ENCODE results near the gene NKG7. TPM values are rescaled to one million over a fixed set of nuclear protein-coding genes. Genes with fewer than 3 reads are reported as not detected.

The NKG7 gene
- polyA plus RNA-seq, 1 donor (not counting 4 experiments of a cell fraction or from before 2014, with no cell fraction given): not detected

DNA sequence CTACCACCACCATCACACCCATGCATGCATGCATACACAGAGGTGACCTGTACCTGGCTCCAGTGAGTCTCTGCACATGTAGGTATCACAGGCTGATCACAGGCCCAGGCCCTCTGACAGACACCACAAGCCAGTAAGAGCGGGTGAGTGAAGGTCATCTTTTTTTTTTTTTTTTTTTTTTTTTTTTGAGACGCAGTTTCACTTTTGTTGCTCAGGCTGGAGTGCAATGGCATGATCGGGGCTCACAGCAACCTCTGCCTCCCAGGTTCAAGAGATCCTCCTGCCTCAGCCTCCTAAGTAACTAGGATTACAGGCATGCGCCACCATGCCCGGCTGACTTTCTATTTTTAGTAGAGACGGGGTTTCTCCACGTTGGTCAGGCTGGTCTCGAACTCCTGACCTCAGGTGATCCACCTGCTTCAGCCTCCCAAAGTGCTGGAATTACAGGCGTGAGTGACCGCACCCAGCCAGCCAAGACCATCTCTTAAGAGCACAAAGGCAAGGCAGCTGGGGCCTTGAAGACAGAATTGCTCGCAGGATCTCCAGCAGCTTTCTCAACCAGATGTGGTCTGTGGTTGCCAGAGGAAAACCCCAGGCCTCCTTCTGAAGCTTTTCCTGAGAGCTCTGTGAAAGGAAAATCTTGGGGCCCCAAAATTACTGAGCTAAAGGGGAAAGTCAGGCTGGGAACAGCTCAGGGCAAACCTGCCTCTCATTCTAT lies 3.2 kb upstream of the NKG7 start:
- no peak overlapping the region for H3K27ac ChIP-seq (ENCODE audit: control insufficient read depth, insufficient read depth, low read length)
- no peaks in the 10 kb centered on the region for H4K20me1 ChIP-seq (ENCODE audit: control insufficient read depth, extremely low read depth, insufficient read depth, low read length)
- dilution Hi-C loops (cut with MboI; ENCODE audit: extremely low pct_ligation_motif_present, low sequenced_read_pairs): no loop called here
- H3K4me3 ChIP-seq (ENCODE audit: control insufficient read depth in 2 of 3, extremely low read depth in 1 of 3, insufficient read depth in 2 of 3, low read depth in 1 of 3, low read length in 3 of 3): no peak overlapping the region
- no peak overlapping the region for H3K9ac ChIP-seq (ENCODE audit: control insufficient read depth, extremely low read depth, insufficient read depth, low read length)
- no peak overlapping the region for H3K4me2 ChIP-seq (ENCODE audit: control insufficient read depth, extremely low read depth, insufficient read depth, low read depth, low read length)
- no peaks in the 10 kb centered on the region for H3K9me1 ChIP-seq (ENCODE audit: control insufficient read depth, extremely low read depth, insufficient read depth, low read length)
- no peaks in the 10 kb centered on the region for H3K4me1 ChIP-seq (ENCODE audit: control insufficient read depth, extremely low read depth, insufficient read depth, low read length)
- no peaks in the 10 kb centered on the region for H3K9me3 ChIP-seq (ENCODE audit: control insufficient read depth, low read depth, low read length)
- no peaks in the 10 kb centered on the region for H3K27me3 ChIP-seq (ENCODE audit: control insufficient read depth, extremely low read depth, insufficient read depth, low read length)
- TF ChIP-seq EZH2 (IDR thresholded peaks at IDR 0.05; ENCODE audit: low read length): no peak
- TF ChIP-seq, protein P1, sequence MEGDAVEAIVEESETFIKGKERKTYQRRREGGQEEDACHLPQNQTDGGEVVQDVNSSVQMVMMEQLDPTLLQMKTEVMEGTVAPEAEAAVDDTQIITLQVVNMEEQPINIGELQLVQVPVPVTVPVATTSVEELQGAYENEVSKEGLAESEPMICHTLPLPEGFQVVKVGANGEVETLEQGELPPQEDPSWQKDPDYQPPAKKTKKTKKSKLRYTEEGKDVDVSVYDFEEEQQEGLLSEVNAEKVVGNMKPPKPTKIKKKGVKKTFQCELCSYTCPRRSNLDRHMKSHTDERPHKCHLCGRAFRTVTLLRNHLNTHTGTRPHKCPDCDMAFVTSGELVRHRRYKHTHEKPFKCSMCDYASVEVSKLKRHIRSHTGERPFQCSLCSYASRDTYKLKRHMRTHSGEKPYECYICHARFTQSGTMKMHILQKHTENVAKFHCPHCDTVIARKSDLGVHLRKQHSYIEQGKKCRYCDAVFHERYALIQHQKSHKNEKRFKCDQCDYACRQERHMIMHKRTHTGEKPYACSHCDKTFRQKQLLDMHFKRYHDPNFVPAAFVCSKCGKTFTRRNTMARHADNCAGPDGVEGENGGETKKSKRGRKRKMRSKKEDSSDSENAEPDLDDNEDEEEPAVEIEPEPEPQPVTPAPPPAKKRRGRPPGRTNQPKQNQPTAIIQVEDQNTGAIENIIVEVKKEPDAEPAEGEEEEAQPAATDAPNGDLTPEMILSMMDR (optimal IDR thresholded peaks at IDR 0.05 in 1 of 3, IDR thresholded peaks at IDR 0.05 in 1 of 3, conservative IDR thresholded peaks at IDR 0.05 in 1 of 3; ENCODE audit: extremely low read depth in 1 of 3, insufficient read depth in 2 of 3, low read length in 3 of 3): no peak
- H3K36me3 ChIP-seq (ENCODE audit: control insufficient read depth in 2 of 2, extremely low read depth in 1 of 2, insufficient read depth in 2 of 2, low read length in 2 of 2): no peaks in the 10 kb centered on the region
- no peak for FAIRE-seq
- no peak overlapping the region for H2AFZ ChIP-seq (ENCODE audit: control insufficient read depth, low read length)
- DNase-seq (ENCODE audit: low read depth, low spot score): no peak
- no peaks in the 10 kb centered on the region for H3K79me2 ChIP-seq (ENCODE audit: control insufficient read depth, insufficient read depth, low read length)

DNA sequence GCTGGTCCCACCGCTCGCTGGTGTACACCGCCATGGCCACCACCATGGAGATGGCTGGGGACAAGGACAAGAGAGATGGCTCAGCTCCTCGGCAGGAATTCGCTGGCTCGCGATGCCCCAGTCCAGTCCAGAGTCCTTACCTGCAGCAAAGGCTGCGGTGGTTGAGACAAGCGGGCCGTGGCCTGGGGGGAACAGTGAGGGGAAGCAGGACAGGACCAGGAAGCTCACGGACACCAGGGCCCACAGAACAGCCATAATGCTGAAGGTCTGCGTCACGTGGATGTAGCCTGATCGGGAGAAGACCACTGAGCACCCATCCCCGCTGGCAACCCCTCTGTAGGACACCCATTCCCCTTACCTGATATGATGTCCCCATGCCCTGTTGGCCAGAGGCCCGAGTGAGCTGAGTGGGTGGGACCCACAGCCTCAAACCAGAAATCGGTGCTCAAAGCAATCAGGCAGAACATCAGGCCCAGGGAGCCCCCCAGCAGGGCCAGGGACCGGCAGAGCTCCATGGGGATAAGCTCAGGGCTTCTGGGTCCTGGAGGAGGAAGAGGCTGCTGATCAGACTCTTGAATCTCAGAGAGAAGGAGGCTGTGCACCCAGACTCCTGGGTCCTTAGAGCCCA lies 319 bp downstream of the NKG7 start:
- H3K9me1 ChIP-seq (ENCODE audit: control insufficient read depth, extremely low read depth, insufficient read depth, low read length): no peaks in the 10 kb centered on the region
- H3K79me2 ChIP-seq (ENCODE audit: control insufficient read depth, insufficient read depth, low read length): no peaks in the 10 kb centered on the region
- no peaks in the 10 kb centered on the region for H3K27me3 ChIP-seq (ENCODE audit: control insufficient read depth, extremely low read depth, insufficient read depth, low read length)
- DNase-seq (ENCODE audit: low read depth, low spot score): no peak
- FAIRE-seq: no peak
- H2AFZ ChIP-seq (ENCODE audit: control insufficient read depth, low read length): no peak overlapping the region
- no peaks in the 10 kb centered on the region for H3K9me3 ChIP-seq (ENCODE audit: control insufficient read depth, low read depth, low read length)
- H3K4me1 ChIP-seq (ENCODE audit: control insufficient read depth, extremely low read depth, insufficient read depth, low read length): no peaks in the 10 kb centered on the region
- no peak overlapping the region for H3K9ac ChIP-seq (ENCODE audit: control insufficient read depth, extremely low read depth, insufficient read depth, low read length)
- H3K27ac ChIP-seq (ENCODE audit: control insufficient read depth, insufficient read depth, low read length): no peak overlapping the region
- no peak overlapping the region for H3K4me2 ChIP-seq (ENCODE audit: control insufficient read depth, extremely low read depth, insufficient read depth, low read depth, low read length)
- dilution Hi-C loops (cut with MboI; ENCODE audit: extremely low pct_ligation_motif_present, low sequenced_read_pairs): no loop called here
- no peaks in the 10 kb centered on the region for H4K20me1 ChIP-seq (ENCODE audit: control insufficient read depth, extremely low read depth, insufficient read depth, low read length)
- TF ChIP-seq, protein P1 (optimal IDR thresholded peaks at IDR 0.05 in 1 of 3, IDR thresholded peaks at IDR 0.05 in 1 of 3, conservative IDR thresholded peaks at IDR 0.05 in 1 of 3; ENCODE audit: extremely low read depth in 1 of 3, insufficient read depth in 2 of 3, low read length in 3 of 3): no peak
- TF ChIP-seq EZH2 (IDR thresholded peaks at IDR 0.05; ENCODE audit: low read length): no peak
- no peak overlapping the region for H3K4me3 ChIP-seq (ENCODE audit: control insufficient read depth in 2 of 3, extremely low read depth in 1 of 3, insufficient read depth in 2 of 3, low read depth in 1 of 3, low read length in 3 of 3)
- no peaks in the 10 kb centered on the region for H3K36me3 ChIP-seq (ENCODE audit: control insufficient read depth in 2 of 2, extremely low read depth in 1 of 2, insufficient read depth in 2 of 2, low read length in 2 of 2)
